HL-60 (cell line): ENCODE measurements around the gene ACOD1.

ENCODE experiments used
- DNase-seq, 2 experiments: peaks; one replicate each; pipeline ENCODE4 v3.0.0-alpha.2; 2010 to 2020; ENCODE audit warnings: low read depth in 1 of 2, low spot score in 1 of 2
- H3K27ac ChIP-seq: fragments of 250-450 bp; sonication (Bioruptor Pico); replicated peaks from 2 replicates; pipeline ENCODE4 v1.5.1; 2020; ENCODE audit warnings: mild to moderate bottlenecking, moderate library complexity
- H3K27me3 ChIP-seq: fragments of 250-450 bp; sonication (Bioruptor Pico); 2 replicates; pipeline ENCODE4 v1.5.1; 2021; ENCODE audit warnings: mild to moderate bottlenecking, moderate library complexity; ENCODE audit not compliant: insufficient read depth, poor library complexity, severe bottlenecking
- H3K4me3 ChIP-seq: replicated peaks from 2 replicates; pipeline ENCODE4 v1.5.1; 2011; ENCODE audit warnings: mild to moderate bottlenecking, control low read depth, low read length; ENCODE audit not compliant: insufficient read depth
- GABPA ChIP-seq: IDR thresholded peaks from 2 replicates; pipeline ENCODE4 v1.6.1; 2012; ENCODE audit warnings: low read depth
- POLR2AphosphoS5 ChIP-seq: IDR thresholded peaks from 2 replicates; pipeline ENCODE4 v1.6.1; 2012; ENCODE audit warnings: low read depth
- SPI1 ChIP-seq: IDR thresholded peaks from 2 replicates; pipeline ENCODE4 v1.6.1; 2012; ENCODE audit warnings: low read depth, mild to moderate bottlenecking, borderline replicate concordance
- TF ChIP-seq, protein P1 (sequence below): IDR thresholded peaks from one replicate; pipeline ENCODE4 v1.5.1; 2011; ENCODE audit warnings: low read length, control low read depth, inconsistent platforms; ENCODE audit not compliant: insufficient read depth
- TF ChIP-seq, protein P2 (sequence below): IDR thresholded peaks from 2 replicates; pipeline ENCODE4 v1.6.1; 2012; ENCODE audit warnings: low read depth; ENCODE audit not compliant: insufficient replicate concordance

The ACOD1 gene

GRCh38 chr13:76969488-76970365 is 21.4 kb downstream of the ACOD1 start:
- Histone ChIP-seq H3K27me3 (peaks cover 13% of the 10 kb centered on the region), H3K27ac (no peak overlapping the region), H3K4me3 (no peak overlapping the region)
- no peak for TF ChIP-seq SPI1
- TF ChIP-seq POLR2AphosphoS5 = no peak
- no peak for TF ChIP-seq GABPA
- TF ChIP-seq, protein P1, sequence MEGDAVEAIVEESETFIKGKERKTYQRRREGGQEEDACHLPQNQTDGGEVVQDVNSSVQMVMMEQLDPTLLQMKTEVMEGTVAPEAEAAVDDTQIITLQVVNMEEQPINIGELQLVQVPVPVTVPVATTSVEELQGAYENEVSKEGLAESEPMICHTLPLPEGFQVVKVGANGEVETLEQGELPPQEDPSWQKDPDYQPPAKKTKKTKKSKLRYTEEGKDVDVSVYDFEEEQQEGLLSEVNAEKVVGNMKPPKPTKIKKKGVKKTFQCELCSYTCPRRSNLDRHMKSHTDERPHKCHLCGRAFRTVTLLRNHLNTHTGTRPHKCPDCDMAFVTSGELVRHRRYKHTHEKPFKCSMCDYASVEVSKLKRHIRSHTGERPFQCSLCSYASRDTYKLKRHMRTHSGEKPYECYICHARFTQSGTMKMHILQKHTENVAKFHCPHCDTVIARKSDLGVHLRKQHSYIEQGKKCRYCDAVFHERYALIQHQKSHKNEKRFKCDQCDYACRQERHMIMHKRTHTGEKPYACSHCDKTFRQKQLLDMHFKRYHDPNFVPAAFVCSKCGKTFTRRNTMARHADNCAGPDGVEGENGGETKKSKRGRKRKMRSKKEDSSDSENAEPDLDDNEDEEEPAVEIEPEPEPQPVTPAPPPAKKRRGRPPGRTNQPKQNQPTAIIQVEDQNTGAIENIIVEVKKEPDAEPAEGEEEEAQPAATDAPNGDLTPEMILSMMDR = no peak
- TF ChIP-seq, protein P2, sequence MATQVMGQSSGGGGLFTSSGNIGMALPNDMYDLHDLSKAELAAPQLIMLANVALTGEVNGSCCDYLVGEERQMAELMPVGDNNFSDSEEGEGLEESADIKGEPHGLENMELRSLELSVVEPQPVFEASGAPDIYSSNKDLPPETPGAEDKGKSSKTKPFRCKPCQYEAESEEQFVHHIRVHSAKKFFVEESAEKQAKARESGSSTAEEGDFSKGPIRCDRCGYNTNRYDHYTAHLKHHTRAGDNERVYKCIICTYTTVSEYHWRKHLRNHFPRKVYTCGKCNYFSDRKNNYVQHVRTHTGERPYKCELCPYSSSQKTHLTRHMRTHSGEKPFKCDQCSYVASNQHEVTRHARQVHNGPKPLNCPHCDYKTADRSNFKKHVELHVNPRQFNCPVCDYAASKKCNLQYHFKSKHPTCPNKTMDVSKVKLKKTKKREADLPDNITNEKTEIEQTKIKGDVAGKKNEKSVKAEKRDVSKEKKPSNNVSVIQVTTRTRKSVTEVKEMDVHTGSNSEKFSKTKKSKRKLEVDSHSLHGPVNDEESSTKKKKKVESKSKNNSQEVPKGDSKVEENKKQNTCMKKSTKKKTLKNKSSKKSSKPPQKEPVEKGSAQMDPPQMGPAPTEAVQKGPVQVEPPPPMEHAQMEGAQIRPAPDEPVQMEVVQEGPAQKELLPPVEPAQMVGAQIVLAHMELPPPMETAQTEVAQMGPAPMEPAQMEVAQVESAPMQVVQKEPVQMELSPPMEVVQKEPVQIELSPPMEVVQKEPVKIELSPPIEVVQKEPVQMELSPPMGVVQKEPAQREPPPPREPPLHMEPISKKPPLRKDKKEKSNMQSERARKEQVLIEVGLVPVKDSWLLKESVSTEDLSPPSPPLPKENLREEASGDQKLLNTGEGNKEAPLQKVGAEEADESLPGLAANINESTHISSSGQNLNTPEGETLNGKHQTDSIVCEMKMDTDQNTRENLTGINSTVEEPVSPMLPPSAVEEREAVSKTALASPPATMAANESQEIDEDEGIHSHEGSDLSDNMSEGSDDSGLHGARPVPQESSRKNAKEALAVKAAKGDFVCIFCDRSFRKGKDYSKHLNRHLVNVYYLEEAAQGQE = no peak
- DNase-seq = no peak

DNA sequence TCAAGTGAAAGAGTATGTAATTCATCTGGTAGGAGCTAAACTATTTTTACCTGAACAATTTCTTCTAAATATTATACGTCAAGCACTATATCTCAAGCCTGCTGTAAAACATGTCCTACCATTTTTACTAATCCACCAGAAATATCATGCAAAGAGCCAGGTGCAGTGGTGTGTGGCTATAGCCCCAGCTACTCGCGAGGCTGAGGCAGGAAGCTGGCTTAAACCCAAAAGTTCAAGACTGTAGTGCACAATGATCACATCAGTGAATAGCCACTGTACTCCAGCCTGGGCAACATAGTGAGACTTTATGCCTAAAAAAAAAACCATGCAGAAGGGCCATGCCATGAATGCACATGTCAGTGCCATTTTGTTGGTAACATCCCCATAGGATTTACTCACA is 22.9 kb downstream of the ACOD1 start:
- no peak overlapping the region for H3K27ac ChIP-seq
- peaks cover 14% of the 10 kb centered on the region for H3K27me3 ChIP-seq
- TF ChIP-seq GABPA = no peak
- TF ChIP-seq, protein P1 = no peak
- TF ChIP-seq SPI1 = no peak
- TF ChIP-seq POLR2AphosphoS5 = no peak
- TF ChIP-seq, protein P2 = no peak
- no peak overlapping the region for H3K4me3 ChIP-seq
- no peak for DNase-seq

GRCh38 chr13:76971851-76972829 is 23.8 kb downstream of the ACOD1 start:
- Histone ChIP-seq H3K27ac (no peak overlapping the region), H3K27me3 (peaks cover 14% of the 10 kb centered on the region), H3K4me3 (no peak overlapping the region)
- TF ChIP-seq GABPA (no peak), POLR2AphosphoS5 (no peak), SPI1 (no peak)
- TF ChIP-seq, protein P2 = no peak
- TF ChIP-seq, protein P1 = no peak
- DNase-seq = no peak
